ENCODE measurements around the gene SPECC1L.

DNA sequence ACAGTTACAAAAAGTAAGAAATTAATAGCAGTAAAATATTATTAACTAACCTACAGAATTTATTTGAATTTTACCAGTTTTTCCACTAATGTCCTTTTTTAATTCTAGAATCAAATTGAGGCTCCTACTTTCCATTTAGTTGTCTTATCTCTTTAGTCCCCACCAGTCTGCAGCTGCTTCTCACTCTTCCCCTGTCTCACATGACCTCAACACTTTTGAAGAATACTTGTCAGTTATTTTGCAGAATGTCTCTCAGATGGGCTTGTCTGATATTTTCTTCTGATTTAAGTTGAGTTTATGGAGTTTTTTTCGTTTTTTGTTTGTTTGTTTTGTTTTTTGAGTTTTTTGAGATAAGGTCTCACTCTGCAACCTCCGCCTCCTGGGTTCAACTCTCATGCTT lies 82.5 kb downstream of the SPECC1L start:
- TF ChIP-seq POLR2AphosphoS5 (IDR thresholded peaks at IDR 0.05; ENCODE audit: low read depth), result no peak
- TF ChIP-seq, protein P1, sequence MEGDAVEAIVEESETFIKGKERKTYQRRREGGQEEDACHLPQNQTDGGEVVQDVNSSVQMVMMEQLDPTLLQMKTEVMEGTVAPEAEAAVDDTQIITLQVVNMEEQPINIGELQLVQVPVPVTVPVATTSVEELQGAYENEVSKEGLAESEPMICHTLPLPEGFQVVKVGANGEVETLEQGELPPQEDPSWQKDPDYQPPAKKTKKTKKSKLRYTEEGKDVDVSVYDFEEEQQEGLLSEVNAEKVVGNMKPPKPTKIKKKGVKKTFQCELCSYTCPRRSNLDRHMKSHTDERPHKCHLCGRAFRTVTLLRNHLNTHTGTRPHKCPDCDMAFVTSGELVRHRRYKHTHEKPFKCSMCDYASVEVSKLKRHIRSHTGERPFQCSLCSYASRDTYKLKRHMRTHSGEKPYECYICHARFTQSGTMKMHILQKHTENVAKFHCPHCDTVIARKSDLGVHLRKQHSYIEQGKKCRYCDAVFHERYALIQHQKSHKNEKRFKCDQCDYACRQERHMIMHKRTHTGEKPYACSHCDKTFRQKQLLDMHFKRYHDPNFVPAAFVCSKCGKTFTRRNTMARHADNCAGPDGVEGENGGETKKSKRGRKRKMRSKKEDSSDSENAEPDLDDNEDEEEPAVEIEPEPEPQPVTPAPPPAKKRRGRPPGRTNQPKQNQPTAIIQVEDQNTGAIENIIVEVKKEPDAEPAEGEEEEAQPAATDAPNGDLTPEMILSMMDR (IDR thresholded peaks at IDR 0.05; ENCODE audit: insufficient read depth, low read length), result no peak
